ENCODE results near the gene NDST3.

NDST3 gene

DNA sequence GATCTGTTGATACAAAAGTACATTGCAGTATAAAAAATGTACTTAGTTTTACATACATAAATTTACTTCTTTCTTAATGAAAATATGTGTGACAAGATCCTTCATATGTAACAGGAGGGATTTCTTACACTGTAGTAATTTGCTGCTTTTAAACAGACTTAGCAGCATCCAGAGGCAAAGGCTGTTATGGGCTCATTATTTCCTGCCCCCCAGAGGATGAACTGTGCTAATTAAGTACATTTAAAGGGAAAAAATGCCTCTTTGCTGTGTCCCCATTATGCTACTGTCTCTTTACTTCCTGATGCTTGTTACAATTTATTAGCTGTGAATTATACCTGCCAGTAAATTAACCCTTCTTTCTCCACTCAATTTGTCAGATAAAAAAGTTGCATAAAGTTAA, 47.1 kb downstream of the NDST3 start:
- no peak for DNase-seq

DNA sequence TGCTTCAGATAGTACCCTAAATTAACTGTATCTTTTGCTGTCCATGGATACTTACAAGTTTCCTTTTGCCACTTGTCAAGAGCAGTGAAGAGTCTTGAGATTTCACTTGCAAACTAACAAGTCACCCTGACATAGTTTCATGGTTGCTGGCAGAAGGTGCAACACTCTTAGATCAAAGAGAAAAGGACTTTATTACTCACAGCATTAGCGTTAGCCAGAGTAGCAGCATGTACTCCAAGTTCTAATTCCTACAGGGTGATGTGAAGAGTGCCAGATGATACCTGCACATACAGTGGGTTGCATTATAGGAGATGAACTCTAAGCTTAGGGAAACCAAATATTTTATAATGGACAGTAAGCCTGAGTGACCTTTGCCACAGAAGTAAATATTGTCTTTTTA, 47.9 kb downstream of the NDST3 start:
- DNase-seq, result no peak

DNA sequence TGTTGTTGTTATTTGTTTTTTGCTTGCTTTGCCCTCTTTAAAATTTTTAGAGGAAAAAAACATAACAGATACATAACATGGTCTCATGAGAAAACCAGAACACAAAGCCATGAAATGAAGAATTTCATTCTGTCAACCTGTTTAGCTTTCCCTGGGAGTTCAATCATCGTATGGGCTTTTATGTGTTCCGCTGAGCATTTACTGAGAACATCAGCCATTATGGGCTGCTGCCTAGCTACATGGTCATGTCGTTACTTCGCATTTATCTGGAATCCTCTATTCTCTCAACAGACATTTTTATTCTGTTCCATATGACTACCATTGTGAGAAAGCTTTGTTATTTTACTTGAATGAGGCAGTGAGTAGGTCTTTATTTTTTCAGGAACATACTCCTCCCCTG, 51.4 kb downstream of the NDST3 start:
- DNase-seq, result no peak

DNA sequence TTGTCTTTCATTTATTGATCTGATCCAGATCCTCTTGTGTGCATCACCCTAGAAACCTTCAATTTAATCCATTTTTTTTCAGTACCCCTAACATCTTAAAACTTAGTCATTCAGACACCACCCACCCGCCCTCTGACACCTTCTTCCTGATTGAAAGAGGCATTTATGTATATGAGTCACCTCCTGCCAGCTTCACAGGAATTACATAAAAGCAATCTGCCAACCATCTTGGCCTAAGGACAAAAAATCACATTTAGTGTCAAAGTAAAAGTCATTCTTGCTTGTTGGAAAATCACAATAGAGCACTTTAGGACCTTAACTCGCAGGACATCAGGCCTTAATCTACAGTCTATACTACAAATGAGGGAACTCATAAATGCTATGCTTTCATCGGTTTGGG, 52.1 kb downstream of the NDST3 start:
- peak in 1 of 4 experiments; percentile 1 for DNase-seq

DNA sequence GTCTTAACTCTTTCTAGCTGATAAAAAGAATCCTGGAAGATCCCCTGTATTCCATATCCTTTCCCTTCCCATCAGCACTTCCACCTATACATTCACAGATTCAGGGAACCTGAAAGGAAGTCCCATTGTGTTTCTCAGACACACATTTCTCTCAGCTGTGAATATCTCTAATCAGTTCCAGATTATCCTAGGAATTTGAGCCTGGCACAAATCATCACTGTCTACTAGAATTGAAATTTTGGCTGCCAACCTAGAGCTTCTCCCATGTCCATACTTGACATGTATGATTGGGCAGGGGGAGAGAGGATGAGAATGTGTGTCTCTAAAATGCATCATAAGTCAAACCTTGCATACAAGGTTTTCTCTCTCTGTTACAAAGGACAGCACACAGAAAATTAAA, 53.1 kb downstream of the NDST3 start:
- no peak for DNase-seq

DNA sequence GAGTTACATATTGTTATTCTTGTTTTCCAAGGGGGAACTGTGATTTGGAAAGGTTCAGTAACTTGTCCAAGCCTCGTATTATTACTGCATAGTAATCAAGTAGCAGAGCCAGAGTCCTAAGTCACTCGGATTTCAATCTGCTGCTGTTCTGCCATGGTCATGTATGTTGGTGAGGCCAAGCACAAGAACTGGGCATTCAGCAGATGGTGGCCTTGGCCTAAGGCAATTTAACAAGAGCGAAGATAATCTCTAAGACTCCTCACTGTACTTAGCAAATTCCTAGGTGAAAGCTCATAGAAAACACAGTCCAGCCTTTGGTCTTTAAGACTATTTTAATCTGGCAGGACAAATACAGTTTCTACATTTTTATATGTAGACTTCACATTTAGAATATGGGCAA, 64.8 kb downstream of the NDST3 start:
- DNase-seq, result no peak

DNA sequence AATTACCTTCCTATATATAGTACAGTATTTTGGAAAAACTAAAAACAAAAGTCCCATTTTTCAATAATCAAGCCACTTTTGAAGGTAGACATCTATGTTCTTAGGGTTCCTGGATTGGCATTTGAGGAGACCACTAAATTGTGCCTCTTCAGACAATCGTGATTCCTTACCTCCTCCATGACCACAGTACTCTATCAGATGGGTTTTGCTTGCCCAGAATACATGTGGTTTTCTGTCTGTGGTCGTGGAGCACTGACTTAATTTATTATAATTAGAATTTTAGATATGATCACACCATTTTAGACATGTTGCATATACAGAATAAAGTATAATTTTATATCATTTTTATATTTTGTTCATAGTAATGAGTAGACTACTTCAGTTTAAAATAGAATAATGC, 67.9 kb downstream of the NDST3 start:
- no peak for DNase-seq

DNA sequence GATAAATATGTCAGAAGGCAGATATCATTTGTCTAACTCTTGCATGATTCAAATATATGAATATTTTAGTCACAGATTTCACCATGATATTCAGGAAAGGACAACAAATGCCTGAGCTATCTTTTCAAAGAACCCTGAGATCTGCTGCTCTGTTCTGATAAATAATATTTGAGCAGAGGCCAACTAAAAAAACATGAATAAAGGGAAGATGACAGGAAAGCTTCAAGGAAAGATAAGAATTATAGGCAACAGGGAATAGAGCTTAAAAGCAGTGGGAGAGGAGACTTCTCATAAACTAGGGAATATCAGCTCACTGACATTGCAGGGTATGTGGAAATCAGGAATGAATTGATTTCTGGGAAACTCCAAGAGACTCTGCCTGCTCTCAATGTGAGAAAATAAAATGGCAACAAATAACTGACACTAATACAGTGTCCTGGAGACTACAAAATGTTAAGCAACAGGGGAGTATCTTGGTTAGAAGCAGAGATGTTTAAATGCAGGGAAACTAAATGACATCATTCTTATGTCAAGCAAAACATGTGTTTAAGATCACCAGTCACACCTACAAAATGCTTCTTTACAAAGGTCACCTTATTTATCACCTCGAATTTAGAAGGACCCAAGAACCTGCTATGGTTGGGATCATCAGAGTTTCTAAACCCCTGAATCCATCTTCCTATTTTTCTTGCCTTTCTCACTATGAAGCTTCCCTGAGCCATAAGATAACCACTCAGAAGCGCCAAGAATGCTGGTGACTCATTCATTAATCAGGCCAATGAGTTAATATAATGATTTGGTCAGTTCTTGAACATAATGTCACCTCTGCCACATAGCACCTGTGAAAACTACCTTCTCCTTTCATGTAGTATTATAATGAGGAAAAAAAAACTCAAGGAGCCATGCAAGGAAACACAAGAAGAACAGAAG, 78.1 kb downstream of the NDST3 start:
- no peak for DNase-seq

DNA sequence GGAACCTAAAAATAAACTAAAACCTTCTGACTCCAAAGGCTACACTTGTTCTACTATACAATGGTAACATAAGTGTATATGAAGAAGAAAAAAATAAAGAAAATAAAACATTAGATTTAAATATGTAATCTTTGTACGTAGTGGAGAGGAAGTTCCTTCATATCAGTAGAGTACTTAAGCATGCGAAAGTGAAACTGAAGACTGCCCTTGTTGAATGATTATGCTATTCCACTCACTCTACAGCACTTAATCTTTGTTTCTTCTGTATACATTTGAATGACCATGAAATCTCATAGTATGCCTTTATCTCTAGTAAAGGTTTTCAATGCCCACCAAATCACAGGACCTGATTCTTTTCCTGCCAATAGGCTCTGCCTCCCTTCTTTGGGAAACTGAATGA, 78.9 kb downstream of the NDST3 start:
- DNase-seq, result peak in 1 of 4 experiments; percentile 2

DNA sequence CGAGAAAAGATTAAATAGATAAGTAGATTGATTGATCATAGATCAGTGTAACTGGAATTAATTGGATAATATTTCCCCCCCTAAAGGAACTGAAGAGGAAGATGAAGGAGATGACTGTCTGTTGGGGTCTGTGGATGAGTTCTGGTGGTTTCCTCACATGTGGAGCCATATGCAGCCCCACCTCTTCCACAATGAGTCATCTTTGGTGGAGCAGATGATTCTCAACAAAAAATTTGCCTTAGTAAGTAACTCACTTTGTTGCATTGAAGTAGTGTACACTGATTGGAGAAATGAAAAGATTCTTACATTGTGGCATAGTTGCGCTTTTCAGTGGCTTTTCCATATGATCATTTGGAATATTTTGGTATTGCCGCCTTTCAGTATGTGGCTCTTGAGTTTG, 80.4 kb downstream of the NDST3 start:
- no peak for DNase-seq

DNA sequence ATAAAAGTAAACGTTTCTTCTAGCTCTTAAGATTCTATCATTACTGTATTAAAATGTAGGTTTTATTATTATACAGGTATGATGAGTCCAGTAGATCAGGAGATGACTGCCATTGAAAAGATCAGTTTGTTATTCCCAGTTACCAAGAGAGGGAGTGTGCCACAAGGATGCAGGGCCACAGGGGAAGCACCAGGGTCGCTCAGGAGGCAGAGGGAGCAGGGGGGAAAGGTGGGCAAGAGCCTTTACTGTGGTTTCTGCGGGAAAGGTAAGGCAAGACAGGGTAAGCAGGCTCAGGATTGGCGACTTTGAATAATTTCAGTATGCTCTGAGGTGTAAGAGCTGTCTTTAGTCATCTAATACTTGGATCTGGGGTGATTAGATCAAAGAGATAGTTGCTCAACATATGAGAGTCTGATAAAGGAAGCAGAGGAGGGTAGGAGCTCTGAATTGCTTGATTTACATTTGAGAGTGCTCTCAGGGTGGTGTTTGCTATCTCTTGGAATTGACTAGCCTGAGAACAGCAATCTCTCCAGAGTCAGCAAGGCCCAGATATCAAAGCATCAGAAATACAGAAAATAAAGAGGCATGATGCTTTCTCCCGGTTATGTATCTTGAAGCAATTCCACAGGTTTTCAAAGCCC, 86.0 kb downstream of the NDST3 start:
- DNase-seq, result no peak

DNA sequence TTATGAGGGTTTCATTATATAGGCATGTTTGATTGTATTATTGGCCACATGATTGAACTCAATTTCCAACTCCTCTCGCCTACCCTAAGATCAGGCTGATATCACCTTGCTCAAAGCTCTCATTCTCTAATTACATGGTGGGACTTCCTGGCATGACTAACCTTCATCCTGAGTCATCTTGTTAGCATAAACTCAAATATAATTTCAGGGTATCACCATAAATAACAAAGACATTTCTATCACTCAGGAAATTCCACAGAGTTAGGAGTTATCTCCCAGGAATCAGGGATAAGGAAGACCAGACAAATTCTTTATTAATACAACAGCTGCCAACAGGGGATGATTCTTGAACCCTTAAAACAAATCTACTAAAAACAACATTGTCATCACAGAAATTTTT, 90.7 kb downstream of the NDST3 start:
- DNase-seq, result no peak

DNA sequence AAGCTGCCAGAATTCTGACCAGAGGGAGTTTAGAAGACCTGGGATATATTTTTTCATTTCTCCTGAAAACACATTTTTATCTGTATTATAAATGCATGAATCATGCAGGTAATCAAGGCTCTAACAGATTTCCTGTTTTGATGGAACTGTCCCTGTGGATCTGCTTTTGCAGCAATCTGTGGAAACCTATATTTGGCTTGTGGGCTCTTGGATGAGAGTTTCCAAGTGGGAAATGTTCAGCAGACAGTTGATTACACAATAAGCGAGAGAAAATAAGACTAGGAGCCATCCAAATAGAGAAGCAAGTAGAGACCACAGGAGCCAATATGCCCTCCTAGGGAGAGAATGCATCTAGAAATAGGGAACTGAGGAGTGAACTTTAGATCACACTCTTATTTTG, 105.0 kb downstream of the NDST3 start:
- DNase-seq, result peak in 2 of 4 experiments; percentile 8 to 30

DNA sequence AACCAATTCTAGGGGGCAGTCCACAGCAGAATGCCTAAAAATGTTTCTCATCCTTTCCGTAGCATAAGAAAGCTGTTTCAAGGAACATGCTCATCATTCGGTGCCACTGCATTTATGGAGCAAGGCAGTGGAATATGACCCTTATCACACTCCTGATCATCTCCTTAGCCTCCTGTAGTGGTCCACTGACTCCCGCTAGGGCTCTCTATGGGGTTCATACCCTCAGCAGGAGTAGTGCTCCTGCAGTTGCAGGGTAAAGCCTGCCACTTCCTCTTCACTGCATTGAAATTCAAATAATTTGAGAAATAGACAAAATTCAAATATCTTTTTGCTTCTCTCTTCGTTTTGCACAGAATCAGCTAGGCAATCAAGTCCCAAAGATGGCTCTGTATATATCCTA, 107.0 kb downstream of the NDST3 start:
- no peak for DNase-seq

DNA sequence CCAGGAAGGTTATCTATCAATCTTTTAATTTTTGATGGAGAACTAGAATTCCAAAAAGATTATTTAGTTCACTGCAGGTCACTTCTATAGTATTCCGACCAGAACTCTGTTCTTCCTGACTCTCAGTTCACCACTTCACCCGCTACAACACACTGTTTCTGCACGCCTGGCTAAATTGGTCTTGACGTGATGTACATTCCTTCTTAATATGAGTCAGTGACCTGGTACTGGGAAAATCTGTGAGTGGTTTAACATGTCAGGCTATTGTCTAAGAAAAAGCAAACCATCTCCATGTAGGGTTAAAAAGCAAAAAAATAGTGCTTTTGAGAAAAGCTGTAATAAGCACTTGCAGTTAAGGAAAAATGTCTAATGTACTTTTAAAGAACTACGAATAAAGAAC, 120.4 kb downstream of the NDST3 start:
- no peak for DNase-seq

DNA sequence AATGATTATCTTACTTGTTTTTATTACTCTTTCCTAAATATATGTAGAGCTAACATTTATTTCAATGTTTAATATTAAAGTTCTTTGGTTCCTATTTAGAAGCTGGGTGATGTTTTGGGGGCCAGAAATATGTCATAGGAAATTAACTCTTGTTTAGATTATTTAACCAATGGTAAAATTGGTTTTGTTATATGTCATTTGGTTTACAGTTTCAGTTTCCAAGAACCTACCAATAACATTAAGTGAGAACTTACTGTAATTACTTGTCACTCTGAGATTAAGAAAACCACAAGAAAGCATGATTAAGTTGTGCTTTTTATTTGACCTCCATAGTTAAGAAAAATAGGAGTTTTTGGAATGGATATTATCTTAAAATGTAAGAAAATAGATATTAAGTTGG, 121.2 kb downstream of the NDST3 start:
- no peak for DNase-seq

DNA sequence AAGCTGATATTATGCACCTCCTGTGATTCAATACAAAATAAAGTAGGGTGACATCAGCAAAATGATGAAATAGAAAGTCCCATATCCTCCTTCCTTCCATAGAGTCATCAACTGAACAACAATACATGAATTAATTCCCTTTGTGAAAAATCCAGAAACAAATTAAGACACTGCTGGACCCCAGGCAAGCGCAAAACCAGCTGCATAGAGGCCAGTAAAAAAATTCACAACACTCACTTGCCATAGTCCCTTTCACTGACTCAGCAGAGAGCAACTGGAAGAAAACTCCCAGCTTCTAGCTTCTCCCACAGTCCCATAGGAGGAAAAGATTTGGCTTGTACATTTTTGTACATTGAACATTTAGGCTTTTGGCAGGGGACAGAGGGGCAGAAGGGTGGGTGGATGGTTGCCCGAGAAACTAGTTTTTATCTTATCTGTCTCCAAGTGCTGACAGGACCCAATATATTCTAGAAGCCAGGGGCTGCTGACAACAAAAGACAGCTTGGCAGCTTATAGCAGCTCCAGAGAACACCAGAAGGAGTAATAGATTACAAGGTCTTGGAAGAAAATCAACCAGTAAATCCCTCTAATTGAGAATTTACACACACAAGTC, 124.6 kb downstream of the NDST3 start:
- no peak for DNase-seq

DNA sequence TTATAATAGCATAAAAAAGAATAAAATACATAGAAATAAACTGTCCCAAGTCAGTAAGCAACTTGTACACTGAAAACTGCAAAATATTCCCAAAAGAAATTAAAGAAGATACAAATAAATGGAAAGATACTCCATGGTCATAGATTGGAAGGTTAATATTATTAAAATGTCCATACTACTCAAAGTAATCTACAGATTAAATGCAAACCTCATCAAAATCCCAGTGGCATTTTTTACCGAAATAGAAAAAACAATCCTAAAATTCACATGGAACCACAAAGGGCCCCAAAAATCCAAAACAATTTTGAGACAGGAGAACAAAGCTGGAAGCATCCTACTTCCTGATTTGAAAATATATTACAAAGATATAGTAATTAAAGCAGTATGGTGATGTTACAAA, 133.0 kb downstream of the NDST3 start:
- DNase-seq, result no peak

DNA sequence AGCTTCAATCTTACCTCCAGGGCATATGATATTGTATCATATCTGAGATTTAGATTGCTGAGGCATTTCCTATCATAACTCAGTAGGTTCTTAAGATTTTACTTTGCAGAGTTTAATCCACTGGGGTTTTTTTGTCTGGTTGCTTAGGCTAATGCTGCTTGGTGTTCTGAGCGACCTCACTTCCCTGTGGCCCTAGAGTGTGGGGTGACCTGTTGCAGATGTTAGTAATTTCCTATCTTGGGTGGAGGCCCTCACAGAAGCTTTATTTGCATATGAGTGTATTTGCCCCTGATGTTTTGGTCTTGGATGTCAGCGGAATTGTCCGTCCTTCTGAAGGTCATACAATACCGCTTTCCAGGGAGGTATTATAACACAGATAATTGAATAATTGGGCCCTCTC, 137.1 kb downstream of the NDST3 start:
- DNase-seq, result no peak

DNA sequence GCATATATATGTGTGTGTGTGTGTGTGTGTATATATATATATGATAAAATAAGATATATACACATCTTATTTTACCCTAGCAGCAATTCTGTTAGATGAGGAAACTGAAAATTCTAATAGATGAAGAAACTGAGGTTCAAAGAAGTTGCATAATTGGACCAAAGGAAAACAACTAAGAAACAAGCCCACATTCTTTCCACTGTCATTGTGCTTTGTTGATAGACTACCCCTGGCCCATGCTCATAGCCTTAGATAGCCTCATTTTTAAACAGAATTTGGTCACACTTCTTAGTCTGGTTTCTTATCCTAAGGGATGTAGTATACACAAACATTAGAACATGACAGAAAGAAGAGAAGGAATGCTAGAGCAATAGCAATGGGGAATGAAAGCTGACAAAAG, 138.8 kb downstream of the NDST3 start:
- DNase-seq, result no peak

DNA sequence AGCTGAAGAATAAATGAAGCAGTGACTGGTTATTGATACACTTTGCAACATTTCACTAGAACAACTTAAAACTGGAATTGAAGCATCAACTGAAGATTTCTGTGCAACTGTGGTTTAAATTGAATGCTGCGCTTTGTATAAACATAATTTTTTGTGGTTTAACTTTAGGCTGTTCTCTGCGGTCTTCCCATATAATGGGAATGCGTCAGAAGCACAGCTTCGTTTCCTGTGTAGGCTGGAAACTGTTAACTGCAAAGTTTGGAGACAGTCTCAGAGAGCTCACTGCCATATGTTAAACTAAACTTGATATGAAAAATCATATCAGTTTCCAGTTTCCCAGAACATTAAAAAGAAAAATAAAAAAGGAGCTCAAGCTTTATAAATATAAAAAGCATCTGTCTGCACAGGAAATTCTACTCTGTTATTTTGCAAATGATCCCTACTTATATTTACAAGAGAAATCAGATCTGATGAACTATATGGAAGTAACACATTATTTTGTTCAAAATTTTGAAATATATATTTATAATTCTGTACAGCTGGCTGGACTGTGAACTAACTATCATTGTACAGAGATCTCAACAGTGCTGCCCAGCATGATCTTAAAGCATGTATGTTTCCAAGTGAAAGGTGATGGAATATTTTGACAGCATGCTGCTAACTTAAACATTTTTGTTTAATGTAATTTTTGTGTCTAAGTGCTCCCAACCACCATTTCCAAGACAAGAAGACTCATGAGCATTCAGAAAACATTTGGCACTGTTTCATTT, 139.9 kb downstream of the NDST3 start:
- peak in 2 of 4 experiments; percentile 0 to 6 for DNase-seq

DNA sequence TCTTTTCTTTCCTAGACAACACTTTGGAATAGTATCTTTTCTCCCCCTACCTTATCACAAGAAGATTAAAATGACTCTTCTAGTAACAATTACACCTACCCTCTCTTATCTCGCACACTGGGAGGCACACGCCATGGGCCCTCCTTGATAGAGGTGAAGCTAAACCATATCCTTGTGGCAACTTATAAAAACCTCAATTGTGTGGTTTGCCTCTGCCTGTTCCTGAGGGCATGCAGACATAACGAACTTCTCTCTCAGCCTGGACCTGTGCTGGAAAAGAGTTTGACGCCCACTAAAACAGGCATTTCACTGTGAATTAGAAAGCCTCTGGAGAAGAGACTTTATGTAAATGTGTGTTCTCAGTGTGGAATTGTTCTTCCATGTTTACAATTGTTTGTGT, 141.2 kb downstream of the NDST3 start:
- DNase-seq, result no peak

DNA sequence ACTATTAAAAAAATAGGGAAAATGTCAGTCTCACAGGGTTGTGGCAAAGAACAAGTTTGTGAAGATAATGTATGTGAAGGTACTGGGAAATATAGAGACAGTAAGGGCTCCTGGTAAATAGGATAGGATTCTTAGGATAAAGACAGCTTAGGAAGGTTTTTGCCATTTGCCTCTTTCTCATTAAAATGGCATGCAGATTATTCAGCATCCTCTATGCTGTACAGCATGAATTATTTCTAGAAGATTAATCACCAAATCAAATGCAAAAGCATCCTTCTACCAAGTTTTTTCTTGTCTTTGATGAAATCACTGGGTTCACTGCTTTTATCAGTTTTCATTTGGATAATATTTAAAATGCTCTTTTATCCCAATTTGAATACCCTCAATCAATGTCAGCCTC, 142.8 kb downstream of the NDST3 start:
- DNase-seq, result no peak

Measured in suppressor macrophage (primary cell).